ENCODE results near the gene COPS6. TPM values are rescaled to one million over a fixed set of nuclear protein-coding genes. Genes with fewer than 3 reads are reported as not detected.
A peak's percentile ranks its signal among the peaks of the same experiment; 100 is the strongest.
"Not testable (repeated sequence)": the region's sequence is repeated elsewhere in the genome, so short reads cannot be mapped to it uniquely, and the experiment has no call there.

Gene COPS6
- total RNA-seq, 1 donor from 2014 or later: 42.2 TPM

DNA sequence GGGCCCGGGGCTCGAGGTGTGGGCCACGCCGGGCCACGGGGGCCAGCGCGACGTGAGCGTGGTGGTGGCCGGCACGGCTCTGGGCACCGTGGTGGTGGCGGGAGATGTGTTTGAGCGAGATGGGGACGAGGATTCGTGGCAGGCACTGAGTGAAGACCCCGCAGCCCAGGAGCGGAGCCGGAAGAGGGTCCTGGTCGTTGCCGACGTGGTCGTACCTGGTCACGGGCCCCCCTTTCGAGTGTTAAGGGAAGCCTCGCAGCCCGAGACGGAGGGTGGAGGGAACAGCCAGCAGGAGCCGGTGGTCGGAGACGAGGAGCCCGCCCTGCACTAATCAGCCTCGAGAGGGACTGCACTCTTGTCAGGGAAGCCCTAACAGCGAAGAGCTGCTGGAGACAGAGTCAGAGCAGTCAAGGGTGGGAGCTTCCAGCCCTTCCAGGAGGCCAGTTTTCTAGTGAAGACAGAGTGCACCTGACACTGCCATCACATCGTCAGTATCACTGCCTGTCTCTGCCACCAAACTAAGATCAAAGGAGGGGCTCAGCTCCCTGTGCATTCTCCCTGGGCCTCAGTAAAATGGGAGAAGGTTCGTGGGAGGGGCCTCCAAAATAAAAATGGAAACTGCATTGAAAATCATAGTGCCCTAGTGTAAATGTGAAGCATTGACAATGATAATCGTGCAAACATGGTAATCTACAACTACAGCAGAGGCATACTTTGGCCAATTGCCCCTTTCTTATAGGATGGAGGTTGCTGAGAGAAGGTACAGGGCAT lies 39.3 kb downstream of the COPS6 start:
- TF ChIP-seq CTCF (IDR thresholded peaks at IDR 0.05) (no peak), EZH2 (IDR thresholded peaks at IDR 0.05) (no peak), EZH2phosphoT487 (IDR thresholded peaks at IDR 0.05) (no peak)
- Histone ChIP-seq H3K4me2 (peak overlapping the region; percentile 97), H3K36me3 (no peaks in the 10 kb centered on the region), H3K9ac (peak overlapping the region; percentile 42), H4K20me1 (ENCODE audit: low read depth) (no peaks in the 10 kb centered on the region), H3K27ac (no peak overlapping the region), H3F3A (ENCODE audit: low read depth) (peaks cover 39% of the 10 kb centered on the region), H3K27me3 (peaks cover 33% of the 10 kb centered on the region), H3K9me3 (ENCODE audit: low read depth) (no peaks in the 10 kb centered on the region), H3K79me2 (ENCODE audit: low read depth) (peaks cover 9% of the 10 kb centered on the region), H3K4me3 (peak overlapping the region; percentile 68), H3K4me1 (no peaks in the 10 kb centered on the region), H2AFZ (replicated peaks) (peak overlapping the region; percentile 74)
- Mint-ChIP-seq H3K27ac (no peak overlapping the region), H3K4me3 (peak overlapping the region; percentile 85), H3K36me3 (peaks cover 5% of the 10 kb centered on the region), H3K4me1 (peaks cover 28% of the 10 kb centered on the region), H3K9me3 (no peaks in the 10 kb centered on the region), H3K27me3 (ENCODE audit: insufficient read depth, low read depth) (peaks cover 4% of the 10 kb centered on the region)
- DNase-seq (ENCODE audit: low spot score): peak; percentile 66

DNA sequence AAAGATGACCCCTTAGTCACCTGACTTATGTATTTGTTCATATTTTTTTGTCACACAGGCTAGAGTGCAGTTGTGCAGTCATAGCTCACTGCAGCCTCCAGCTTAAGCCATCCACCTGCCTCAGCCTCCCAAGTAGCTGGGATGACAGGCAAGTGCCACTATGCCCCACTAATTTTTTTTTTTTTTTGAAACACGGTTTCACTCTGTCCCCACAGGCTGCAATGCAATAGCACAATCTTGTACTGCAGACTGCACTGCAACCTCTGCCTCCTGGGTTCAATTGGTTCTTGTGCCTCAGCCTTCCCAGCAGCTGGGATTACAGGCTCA lies 39.8 kb downstream of the COPS6 start:
- no peaks in the 10 kb centered on the region for H3K9me3 ChIP-seq (ENCODE audit: low read depth)
- DNase-seq (ENCODE audit: low spot score): no peak
- no peak for TF ChIP-seq EZH2phosphoT487 (IDR thresholded peaks at IDR 0.05)
- no peak for TF ChIP-seq EZH2 (IDR thresholded peaks at IDR 0.05)
- no peak for TF ChIP-seq CTCF (IDR thresholded peaks at IDR 0.05)
- Mint-ChIP-seq H3K36me3 (peaks cover 5% of the 10 kb centered on the region), H3K27me3 (ENCODE audit: insufficient read depth, low read depth) (peaks cover 4% of the 10 kb centered on the region), H3K9me3 (no peaks in the 10 kb centered on the region), H3K27ac (no peak overlapping the region), H3K4me1 (peaks cover 28% of the 10 kb centered on the region), H3K4me3 (peak overlapping the region; percentile 85)
- peaks cover 39% of the 10 kb centered on the region for H3F3A ChIP-seq (ENCODE audit: low read depth)
- H2AFZ ChIP-seq (replicated peaks): no peak overlapping the region
- H3K4me2 ChIP-seq: peak overlapping the region; percentile 97
- H3K27me3 ChIP-seq: peaks cover 33% of the 10 kb centered on the region
- H3K9ac ChIP-seq: no peak overlapping the region
- H4K20me1 ChIP-seq (ENCODE audit: low read depth): no peaks in the 10 kb centered on the region
- no peaks in the 10 kb centered on the region for H3K4me1 ChIP-seq
- peak overlapping the region; percentile 68 for H3K4me3 ChIP-seq
- no peak overlapping the region for H3K27ac ChIP-seq
- peaks cover 9% of the 10 kb centered on the region for H3K79me2 ChIP-seq (ENCODE audit: low read depth)
- H3K36me3 ChIP-seq: no peaks in the 10 kb centered on the region

DNA sequence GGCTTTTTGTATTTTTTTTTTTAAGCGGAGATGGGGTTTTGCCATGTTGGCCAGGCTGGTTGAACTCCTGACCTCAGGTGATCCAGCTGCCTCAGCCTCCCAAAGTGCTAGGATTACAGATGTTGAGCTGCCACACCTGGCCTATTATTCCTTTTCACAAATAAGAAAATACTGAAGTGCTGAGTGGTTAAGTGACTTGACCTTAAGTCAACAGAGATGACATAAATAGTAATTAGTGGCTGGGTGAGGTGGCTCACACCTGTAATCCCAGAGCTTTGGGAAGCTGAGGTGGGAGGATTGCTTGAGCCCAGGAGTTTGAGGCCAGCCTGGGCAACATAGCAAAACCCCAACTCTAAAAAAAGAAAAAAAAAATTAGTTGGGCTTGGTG lies 41.4 kb downstream of the COPS6 start:
- H3K27me3 ChIP-seq: peaks cover 33% of the 10 kb centered on the region
- H3K79me2 ChIP-seq (ENCODE audit: low read depth); DNase-seq (ENCODE audit: low spot score); H3K27ac Mint-ChIP-seq; H3K9me3 Mint-ChIP-seq; H2AFZ ChIP-seq (replicated peaks); H3K36me3 ChIP-seq; H3K4me2 ChIP-seq; H3K27me3 Mint-ChIP-seq (ENCODE audit: insufficient read depth, low read depth); H3K9me3 ChIP-seq (ENCODE audit: low read depth); H3K9ac ChIP-seq; H3K4me3 ChIP-seq; H4K20me1 ChIP-seq (ENCODE audit: low read depth); H3K36me3 Mint-ChIP-seq; H3K4me3 Mint-ChIP-seq; H3K27ac ChIP-seq; H3K4me1 ChIP-seq: not testable (repeated sequence)
- peaks cover 36% of the 10 kb centered on the region for H3F3A ChIP-seq (ENCODE audit: low read depth)
- peaks cover 23% of the 10 kb centered on the region for H3K4me1 Mint-ChIP-seq

All from neural progenitor cell (in vitro differentiated cells).